ENCODE results near the gene PGA5. TPM values are rescaled to one million over a fixed set of nuclear protein-coding genes. Genes with fewer than 3 reads are reported as not detected.

Gene PGA5
- polyA plus RNA-seq, 4 donors = 0.43 to 3.8 (median 0.72) TPM

DNA sequence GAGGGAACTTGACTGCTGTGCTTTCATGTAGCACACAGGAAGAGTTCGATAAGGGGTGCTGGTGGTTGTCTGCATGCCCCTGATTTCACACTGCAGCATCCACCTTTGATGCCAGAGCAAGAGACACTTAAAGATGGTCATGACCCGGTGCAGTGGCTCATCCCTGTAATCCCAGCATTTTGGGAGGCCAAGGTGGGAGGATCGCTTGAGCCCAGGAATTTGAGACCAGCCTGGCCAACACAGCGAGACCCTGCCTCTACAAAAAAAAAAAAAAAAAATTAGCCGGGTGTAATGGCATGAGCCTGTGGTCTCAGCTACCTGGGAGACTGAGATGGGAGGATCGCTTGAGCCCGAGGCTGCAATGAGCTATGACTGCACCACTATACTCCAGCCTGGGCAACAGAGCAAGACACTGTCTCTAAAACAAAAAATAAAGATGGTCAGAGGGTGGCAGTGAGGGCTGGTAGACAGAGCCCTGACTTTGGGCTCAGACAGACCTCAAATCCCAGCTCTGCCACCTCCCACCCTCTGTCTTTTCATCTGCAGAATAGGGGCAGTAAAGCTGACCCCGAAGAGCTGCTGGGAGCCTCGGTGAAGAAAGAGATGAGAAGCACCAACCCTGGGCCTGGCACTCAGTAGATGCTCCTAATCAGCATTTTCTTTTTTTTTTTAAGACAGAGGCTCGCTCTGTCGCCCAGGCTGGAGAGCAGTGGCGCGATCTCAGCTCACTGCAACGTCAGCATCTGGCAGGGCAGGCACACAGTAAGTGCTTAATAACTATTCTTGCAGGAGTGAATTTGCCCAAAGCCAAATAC lies 36.4 kb downstream of the PGA5 start:
- WGBS, 3 donors = 87 to 91% (median 88%) methylated on average over 14 of the region's 14 CpGs
- H3K4me3 ChIP-seq (ENCODE audit: low read depth in 1 of 3, low read length in 3 of 3) = no peak overlapping the region
- no peaks in the 10 kb centered on the region for H3K27me3 ChIP-seq (ENCODE audit: control insufficient read depth in 3 of 3, insufficient read depth in 3 of 3, low read length in 3 of 3)
- FAIRE-seq (no peak), DNase-seq (no peak)
- no peaks in the 10 kb centered on the region for H3K9me3 ChIP-seq (ENCODE audit: control insufficient read depth in 2 of 2, insufficient read depth in 1 of 2, low read depth in 1 of 2, low read length in 1 of 2)
- peaks cover 0 to 31% (median 0%) of the 10 kb centered on the region in 3 donors for H3K36me3 ChIP-seq (ENCODE audit: control insufficient read depth in 3 of 3, insufficient read depth in 2 of 3, low read depth in 1 of 3, low read length in 3 of 3)
- H3K27ac ChIP-seq (ENCODE audit: low read depth in 1 of 3, low read length in 2 of 3) = no peak overlapping the region
- no peaks in the 10 kb centered on the region for H3K4me1 ChIP-seq (ENCODE audit: control insufficient read depth in 3 of 3, insufficient read depth in 2 of 3, low read depth in 1 of 3, low read length in 2 of 3)

DNA sequence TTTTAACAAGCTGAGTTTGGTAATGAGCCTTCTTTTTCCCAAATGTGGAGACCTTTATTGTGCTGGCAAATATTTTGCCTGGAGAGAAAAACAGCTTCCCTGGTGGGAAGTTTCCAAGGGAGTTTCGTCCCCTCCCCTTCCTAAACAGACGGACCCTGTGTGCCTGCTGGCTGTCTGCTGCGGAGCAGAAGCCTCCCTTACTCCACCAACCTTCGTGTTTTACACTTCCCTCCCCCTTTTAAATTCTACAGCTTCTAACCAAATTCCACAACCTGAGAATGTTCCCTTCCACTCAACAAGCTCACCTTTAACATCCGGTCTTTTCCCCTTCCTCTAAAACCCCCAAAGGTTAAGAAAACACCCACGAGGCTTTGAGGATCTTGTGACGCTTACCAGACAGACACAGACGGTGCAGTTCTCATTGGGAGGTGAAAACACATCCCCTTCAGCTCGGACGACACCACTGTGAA lies 37.1 kb downstream of the PGA5 start:
- 66 to 86% (median 81%) methylated on average over 10 of the region's 10 CpGs for WGBS, 3 donors
- H3K27ac ChIP-seq (ENCODE audit: low read depth in 1 of 3, low read length in 2 of 3) = no peak overlapping the region
- FAIRE-seq (no peak), DNase-seq (no peak)
- H3K9me3 ChIP-seq (ENCODE audit: control insufficient read depth in 2 of 2, insufficient read depth in 1 of 2, low read depth in 1 of 2, low read length in 1 of 2) = no peaks in the 10 kb centered on the region
- no peaks in the 10 kb centered on the region for H3K27me3 ChIP-seq (ENCODE audit: control insufficient read depth in 3 of 3, insufficient read depth in 3 of 3, low read length in 3 of 3)
- H3K4me3 ChIP-seq (ENCODE audit: low read depth in 1 of 3, low read length in 3 of 3) = no peak overlapping the region
- peaks cover 0 to 34% (median 0%) of the 10 kb centered on the region in 3 donors for H3K36me3 ChIP-seq (ENCODE audit: control insufficient read depth in 3 of 3, insufficient read depth in 2 of 3, low read depth in 1 of 3, low read length in 3 of 3)
- H3K4me1 ChIP-seq (ENCODE audit: control insufficient read depth in 3 of 3, insufficient read depth in 2 of 3, low read depth in 1 of 3, low read length in 2 of 3) = no peaks in the 10 kb centered on the region

DNA sequence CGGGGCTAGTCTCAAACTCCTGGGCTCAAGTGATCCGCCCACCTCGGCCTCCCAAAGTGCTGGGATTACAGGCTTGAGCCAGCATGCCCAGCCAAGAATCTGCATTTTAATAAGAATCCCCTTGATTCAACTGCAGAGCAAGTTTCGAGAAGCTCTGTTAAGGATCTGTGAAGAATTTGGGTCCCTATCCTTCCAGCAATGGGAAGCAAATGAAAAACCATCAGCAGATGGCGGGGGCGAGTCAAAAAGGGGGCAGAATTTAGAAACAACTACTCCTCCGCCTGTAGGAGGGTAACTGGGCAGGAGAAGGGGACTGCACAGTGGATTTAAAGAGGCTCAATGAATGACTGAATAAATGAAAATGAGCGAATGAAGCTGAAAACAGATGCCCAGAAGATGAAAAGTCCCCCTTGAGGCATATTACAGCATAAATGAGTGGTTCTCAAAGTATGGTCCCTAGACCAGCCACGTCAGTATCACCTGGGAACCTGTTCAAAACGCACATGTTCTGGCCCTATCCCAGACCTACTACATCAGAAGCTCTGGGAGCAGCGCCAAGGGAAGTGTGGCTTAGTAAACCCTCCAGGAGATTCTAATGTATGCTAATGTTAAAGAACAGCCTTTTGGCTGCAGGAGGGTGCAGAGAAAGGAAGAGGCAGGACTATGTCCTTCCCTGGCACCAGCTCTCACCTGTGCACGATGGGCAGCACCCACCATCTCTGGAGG lies 39.1 kb downstream of the PGA5 start:
- 83 to 89% (median 87%) methylated on average over 12 of the region's 12 CpGs for WGBS, 3 donors
- no peak overlapping the region for H3K27ac ChIP-seq (ENCODE audit: low read depth in 1 of 3, low read length in 2 of 3)
- H3K36me3 ChIP-seq (ENCODE audit: control insufficient read depth in 3 of 3, insufficient read depth in 2 of 3, low read depth in 1 of 3, low read length in 3 of 3) = peaks cover 0 to 27% (median 0%) of the 10 kb centered on the region in 3 donors
- H3K27me3 ChIP-seq (ENCODE audit: control insufficient read depth in 3 of 3, insufficient read depth in 3 of 3, low read length in 3 of 3) = no peaks in the 10 kb centered on the region
- H3K4me1 ChIP-seq (ENCODE audit: control insufficient read depth in 3 of 3, insufficient read depth in 2 of 3, low read depth in 1 of 3, low read length in 2 of 3) = no peaks in the 10 kb centered on the region
- H3K9me3 ChIP-seq (ENCODE audit: control insufficient read depth in 2 of 2, insufficient read depth in 1 of 2, low read depth in 1 of 2, low read length in 1 of 2) = peaks cover 0 to 5% of the 10 kb centered on the region in 2 donors
- no peak for DNase-seq
- no peak for FAIRE-seq
- no peak overlapping the region for H3K4me3 ChIP-seq (ENCODE audit: low read depth in 1 of 3, low read length in 3 of 3)

DNA sequence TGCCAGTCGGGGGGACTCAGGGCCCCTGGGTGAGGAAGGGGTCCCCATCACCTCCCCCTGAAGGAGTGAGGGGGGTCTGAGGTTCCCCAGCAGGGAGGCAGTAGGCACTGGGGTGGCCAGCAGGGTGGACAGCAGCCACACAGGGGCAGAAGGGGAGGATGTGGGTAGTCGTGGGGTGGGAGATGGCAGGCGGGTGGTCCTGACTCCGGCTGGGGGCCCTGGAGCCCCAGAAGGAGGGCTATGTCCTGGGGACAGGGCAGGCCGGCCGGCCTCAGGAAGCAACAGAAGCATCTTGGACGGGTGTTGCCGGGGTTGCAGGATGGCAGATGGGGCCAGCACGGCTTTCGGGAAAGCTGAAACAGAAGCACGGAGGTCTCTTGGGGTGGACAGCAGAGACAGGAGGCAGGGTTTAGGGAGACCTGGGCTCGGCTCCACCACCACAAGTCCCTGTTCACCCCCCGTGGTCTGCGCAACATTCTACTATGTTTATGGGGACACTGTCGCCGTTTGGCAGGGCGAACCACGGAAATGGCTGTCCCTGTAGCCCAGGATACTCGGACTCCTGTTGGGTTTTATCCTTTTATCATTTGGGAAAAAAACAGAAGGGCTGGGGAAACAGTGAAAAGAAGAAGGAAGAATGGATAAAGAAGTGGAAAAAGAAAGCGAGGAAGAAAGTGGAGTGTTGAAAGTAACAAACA lies 40.1 kb downstream of the PGA5 start:
- DNase-seq = no peak
- Histone ChIP-seq H3K4me1 (ENCODE audit: control insufficient read depth in 3 of 3, insufficient read depth in 2 of 3, low read depth in 1 of 3, low read length in 2 of 3) (no peaks in the 10 kb centered on the region), H3K27me3 (ENCODE audit: control insufficient read depth in 3 of 3, insufficient read depth in 3 of 3, low read length in 3 of 3) (no peaks in the 10 kb centered on the region), H3K27ac (ENCODE audit: low read depth in 1 of 3, low read length in 2 of 3) (no peak overlapping the region), H3K9me3 (ENCODE audit: control insufficient read depth in 2 of 2, insufficient read depth in 1 of 2, low read depth in 1 of 2, low read length in 1 of 2) (peaks cover 0 to 5% of the 10 kb centered on the region in 2 donors), H3K36me3 (ENCODE audit: control insufficient read depth in 3 of 3, insufficient read depth in 2 of 3, low read depth in 1 of 3, low read length in 3 of 3) (peaks cover 0 to 29% (median 0%) of the 10 kb centered on the region in 3 donors), H3K4me3 (ENCODE audit: low read depth in 1 of 3, low read length in 3 of 3) (no peak overlapping the region)
- FAIRE-seq = no peak
- 89 to 93% (median 92%) methylated on average over 20 of the region's 20 CpGs for WGBS, 3 donors

DNA sequence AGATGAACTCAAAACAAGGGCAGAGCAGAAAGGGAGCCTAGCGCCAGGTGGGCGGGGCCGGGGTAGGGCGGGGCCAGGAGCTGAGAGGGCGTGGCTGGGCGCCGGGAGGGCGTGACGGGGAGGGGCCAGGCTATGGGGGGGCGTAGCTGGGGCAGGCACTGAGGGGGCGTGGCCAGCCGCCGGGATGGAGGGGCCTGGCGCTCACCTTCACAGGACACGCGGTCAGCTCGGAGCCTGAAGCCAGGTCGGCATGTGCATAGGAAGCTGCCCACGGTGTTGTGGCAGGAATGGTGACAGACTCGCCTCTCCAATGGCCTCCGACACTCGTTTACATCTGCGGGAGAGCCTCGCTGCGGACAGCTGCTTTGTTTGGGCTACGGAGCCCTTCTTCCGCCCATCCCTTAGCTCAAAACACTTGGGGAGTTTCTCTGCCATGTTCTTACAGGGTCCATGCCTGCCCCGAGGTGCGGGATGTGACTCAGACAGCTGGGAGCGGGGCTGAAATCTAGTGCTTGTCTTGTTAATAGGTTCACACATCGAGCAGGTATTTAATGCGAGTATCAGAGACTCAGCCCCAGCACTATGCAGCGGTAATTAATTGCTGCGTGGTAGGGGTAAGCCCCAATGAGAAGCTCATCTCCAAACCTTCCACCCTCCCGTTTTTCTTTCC lies 40.7 kb downstream of the PGA5 start:
- 59 to 83% (median 78%) methylated on average over 27 to 35 of the region's 35 CpGs for WGBS, 3 donors
- no peak overlapping the region for H3K27ac ChIP-seq (ENCODE audit: low read depth in 1 of 3, low read length in 2 of 3)
- H3K4me1 ChIP-seq (ENCODE audit: control insufficient read depth in 3 of 3, insufficient read depth in 2 of 3, low read depth in 1 of 3, low read length in 2 of 3) = no peaks in the 10 kb centered on the region
- peaks cover 0 to 5% of the 10 kb centered on the region in 2 donors for H3K9me3 ChIP-seq (ENCODE audit: control insufficient read depth in 2 of 2, insufficient read depth in 1 of 2, low read depth in 1 of 2, low read length in 1 of 2)
- H3K27me3 ChIP-seq (ENCODE audit: control insufficient read depth in 3 of 3, insufficient read depth in 3 of 3, low read length in 3 of 3) = no peaks in the 10 kb centered on the region
- DNase-seq (peak; percentile 20 to 55), FAIRE-seq (no peak)
- H3K36me3 ChIP-seq (ENCODE audit: control insufficient read depth in 3 of 3, insufficient read depth in 2 of 3, low read depth in 1 of 3, low read length in 3 of 3) = peaks cover 0 to 26% (median 0%) of the 10 kb centered on the region in 3 donors
- H3K4me3 ChIP-seq (ENCODE audit: low read depth in 1 of 3, low read length in 3 of 3) = no peak overlapping the region

DNA sequence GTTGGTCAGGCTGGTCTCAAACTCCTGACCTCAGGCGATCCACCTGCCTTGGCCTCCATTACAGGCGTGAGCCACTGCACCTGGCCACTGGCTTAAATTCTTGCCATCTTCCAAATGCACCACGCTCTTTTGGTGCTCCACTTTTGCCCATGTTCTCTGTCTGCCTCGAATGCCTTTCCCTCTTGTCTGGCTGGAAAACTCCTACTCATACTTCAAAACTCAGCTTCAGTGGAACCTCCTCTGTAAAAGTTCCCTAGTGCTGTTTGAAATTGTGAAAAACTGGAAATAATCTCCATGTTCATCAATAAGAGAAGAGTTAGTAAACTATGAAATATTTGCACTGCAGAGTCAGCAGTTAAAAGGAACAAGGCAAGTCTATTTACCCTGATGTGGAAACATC lies 42.6 kb downstream of the PGA5 start:
- Histone ChIP-seq H3K4me1 (ENCODE audit: control insufficient read depth in 3 of 3, insufficient read depth in 2 of 3, low read depth in 1 of 3, low read length in 2 of 3) (no peaks in the 10 kb centered on the region), H3K27me3 (ENCODE audit: control insufficient read depth in 3 of 3, insufficient read depth in 3 of 3, low read length in 3 of 3) (no peaks in the 10 kb centered on the region), H3K9me3 (ENCODE audit: control insufficient read depth in 2 of 2, insufficient read depth in 1 of 2, low read depth in 1 of 2, low read length in 1 of 2) (peaks cover 0 to 5% of the 10 kb centered on the region in 2 donors), H3K4me3 (ENCODE audit: low read depth in 1 of 3, low read length in 3 of 3) (no peak overlapping the region), H3K36me3 (ENCODE audit: control insufficient read depth in 3 of 3, insufficient read depth in 2 of 3, low read depth in 1 of 3, low read length in 3 of 3) (peaks cover 0 to 31% (median 0%) of the 10 kb centered on the region in 3 donors), H3K27ac (ENCODE audit: low read depth in 1 of 3, low read length in 2 of 3) (no peak overlapping the region)
- DNase-seq = no peak
- 81 to 96% (median 92%) methylated on average over 4 of the region's 4 CpGs for WGBS, 3 donors
- no peak for FAIRE-seq

DNA sequence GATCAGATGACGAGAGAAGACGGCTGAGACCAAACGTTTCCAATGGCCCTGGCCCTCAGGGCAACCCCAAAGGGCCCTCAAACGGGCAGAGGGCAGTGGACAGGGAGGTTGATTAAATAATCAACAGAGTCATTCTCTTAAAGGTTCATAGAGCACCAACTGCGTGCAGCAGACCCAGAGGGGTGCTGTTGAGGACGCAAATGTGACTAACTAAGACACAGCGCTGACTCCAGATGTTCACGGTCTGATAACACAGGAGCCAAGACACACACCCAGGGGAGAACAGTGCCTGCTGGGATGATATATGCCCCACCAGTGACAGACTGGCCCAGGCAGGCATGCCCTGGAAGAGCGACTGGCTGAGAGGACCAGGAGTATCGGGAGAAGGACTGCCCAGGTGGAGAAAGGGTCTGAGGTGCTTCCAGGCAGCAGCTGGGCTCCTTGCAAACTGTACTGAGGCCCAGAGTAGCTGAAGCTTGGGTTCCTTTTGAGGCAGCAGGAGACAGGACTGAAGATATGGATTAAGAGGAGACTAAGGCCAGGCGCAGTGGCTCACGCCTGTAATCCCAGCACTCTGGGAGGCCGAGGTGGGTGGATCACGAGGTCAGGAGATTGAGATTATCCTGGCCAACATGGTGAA lies 46.5 kb downstream of the PGA5 start:
- WGBS, 3 donors = 80 to 86% (median 83%) methylated on average over 14 of the region's 14 CpGs
- FAIRE-seq = no peak
- H3K27me3 ChIP-seq (ENCODE audit: control insufficient read depth in 3 of 3, insufficient read depth in 3 of 3, low read length in 3 of 3) = no peaks in the 10 kb centered on the region

More for the DNA sequence above, 46.5 kb downstream of the PGA5 start:
- no peaks in the 10 kb centered on the region for H3K4me1 ChIP-seq (ENCODE audit: control insufficient read depth in 3 of 3, insufficient read depth in 2 of 3, low read depth in 1 of 3, low read length in 2 of 3)
- H3K4me3 ChIP-seq (ENCODE audit: low read depth in 1 of 3, low read length in 3 of 3) = no peak overlapping the region
- H3K36me3 ChIP-seq (ENCODE audit: control insufficient read depth in 3 of 3, insufficient read depth in 2 of 3, low read depth in 1 of 3, low read length in 3 of 3) = peaks cover 0 to 19% (median 0%) of the 10 kb centered on the region in 3 donors
- peaks cover 0 to 5% of the 10 kb centered on the region in 2 donors for H3K9me3 ChIP-seq (ENCODE audit: control insufficient read depth in 2 of 2, insufficient read depth in 1 of 2, low read depth in 1 of 2, low read length in 1 of 2)
- no peak overlapping the region for H3K27ac ChIP-seq (ENCODE audit: low read depth in 1 of 3, low read length in 2 of 3)
- DNase-seq = no peak
